DND-41 (cell line): Measurements from ENCODE around the gene PREX1.

Experiments used
- EZH2 ChIP-seq: IDR thresholded peaks from 3 replicates; pipeline ENCODE4 v1.6.1; 2012; ENCODE audit warnings: borderline replicate concordance, low read depth, mild to moderate bottlenecking, moderate library complexity, low read length, inconsistent platforms; ENCODE audit not compliant: severe bottlenecking
- TF ChIP-seq, protein P1 (sequence below): IDR thresholded peaks from 2 replicates; pipeline ENCODE4 v1.5.1; 2012; ENCODE audit warnings: borderline replicate concordance, low read length, moderate library complexity, mild to moderate bottlenecking; ENCODE audit not compliant: poor library complexity, severe bottlenecking; ENCODE audit errors: extremely low read depth

GRCh38 chr20:48843057-48843806, 15.4 kb upstream of the PREX1 start:
- TF ChIP-seq, protein P1, sequence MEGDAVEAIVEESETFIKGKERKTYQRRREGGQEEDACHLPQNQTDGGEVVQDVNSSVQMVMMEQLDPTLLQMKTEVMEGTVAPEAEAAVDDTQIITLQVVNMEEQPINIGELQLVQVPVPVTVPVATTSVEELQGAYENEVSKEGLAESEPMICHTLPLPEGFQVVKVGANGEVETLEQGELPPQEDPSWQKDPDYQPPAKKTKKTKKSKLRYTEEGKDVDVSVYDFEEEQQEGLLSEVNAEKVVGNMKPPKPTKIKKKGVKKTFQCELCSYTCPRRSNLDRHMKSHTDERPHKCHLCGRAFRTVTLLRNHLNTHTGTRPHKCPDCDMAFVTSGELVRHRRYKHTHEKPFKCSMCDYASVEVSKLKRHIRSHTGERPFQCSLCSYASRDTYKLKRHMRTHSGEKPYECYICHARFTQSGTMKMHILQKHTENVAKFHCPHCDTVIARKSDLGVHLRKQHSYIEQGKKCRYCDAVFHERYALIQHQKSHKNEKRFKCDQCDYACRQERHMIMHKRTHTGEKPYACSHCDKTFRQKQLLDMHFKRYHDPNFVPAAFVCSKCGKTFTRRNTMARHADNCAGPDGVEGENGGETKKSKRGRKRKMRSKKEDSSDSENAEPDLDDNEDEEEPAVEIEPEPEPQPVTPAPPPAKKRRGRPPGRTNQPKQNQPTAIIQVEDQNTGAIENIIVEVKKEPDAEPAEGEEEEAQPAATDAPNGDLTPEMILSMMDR = no peak
- no peak for TF ChIP-seq EZH2
